ENCODE data around the gene CD274.

GRCh38 chr9:5437254-5438216, 12.8 kb upstream of the CD274 start, which contains the start of gene PLGRKT:
- TF ChIP-seq MAX (IDR thresholded peaks at IDR 0.05; ENCODE audit: insufficient read depth, insufficient read length): no peak
- peak; percentile 7 to 25 for TF ChIP-seq CTCF (IDR thresholded peaks at IDR 0.05; ENCODE audit: extremely low read depth in 1 of 2, insufficient read depth in 1 of 2, low read depth in 1 of 2, low read length in 2 of 2)
- peak; percentile 87 for TF ChIP-seq FOS (IDR thresholded peaks at IDR 0.05; ENCODE audit: borderline replicate concordance, insufficient read depth, low read length)
- TF ChIP-seq POLR2A (IDR thresholded peaks at IDR 0.05; ENCODE audit: low read depth, low read length): peak; percentile 81
- peak; percentile 68 for TF ChIP-seq POLR2AphosphoS5 (IDR thresholded peaks at IDR 0.05; ENCODE audit: insufficient read depth, low read depth, low read length)
- no peak for TF ChIP-seq EZH2 (IDR thresholded peaks at IDR 0.05; ENCODE audit: borderline replicate concordance, low read depth, low read length, severe bottlenecking)

Data from endothelial cell of umbilical vein (primary cell).